HepG2 (cell line): ENCODE data around the gene IL1A. TPM values are rescaled to one million over a fixed set of nuclear protein-coding genes. Genes with fewer than 3 reads are reported as not detected.
A peak's percentile ranks its signal among the peaks of the same experiment; 100 is the strongest.

Experiments used
- FOXK1 ChIP-seq: sonication (generic); formaldehyde crosslinking; IDR thresholded peaks from 2 replicates; pipeline ENCODE4 v1.4.0; 2020; ENCODE audit warnings: low read depth, missing genetic modification reagents, borderline replicate concordance
- KDM5B ChIP-seq: sonication (generic); formaldehyde crosslinking; IDR thresholded peaks from 2 replicates; pipeline ENCODE4 v1.4.0; 2020; ENCODE audit warnings: missing genetic modification reagents, mild to moderate bottlenecking, borderline replicate concordance
- MXI1 ChIP-seq: IDR thresholded peaks from 3 replicates; pipeline ENCODE4 v1.6.1; 2012; ENCODE audit warnings: low read depth, low read length, inconsistent platforms, borderline replicate concordance
- MZF1 ChIP-seq: sonication (generic); formaldehyde crosslinking; IDR thresholded peaks from 2 replicates; pipeline ENCODE4 v1.8.1; 2023; ENCODE audit warnings: mild to moderate bottlenecking, missing genetic modification reagents, borderline replicate concordance
- NCOA1 ChIP-seq: sonication (generic); formaldehyde crosslinking; IDR thresholded peaks from 2 replicates; pipeline ENCODE4 v1.9.0; 2021; ENCODE audit warnings: missing genetic modification reagents
- NKX3-1 ChIP-seq: sonication (generic); formaldehyde crosslinking; IDR thresholded peaks from 2 replicates; pipeline ENCODE4 v1.5.0; 2020; ENCODE audit warnings: missing genetic modification reagents
- RAD51 ChIP-seq: fragments of 450-650 bp; IDR thresholded peaks from 2 replicates; pipeline ENCODE4 v1.6.1; 2016; ENCODE audit warnings: borderline replicate concordance
- RBM39 ChIP-seq: fragments of 200-400 bp; formaldehyde crosslinking; IDR thresholded peaks from one replicate; pipeline ENCODE4 v1.6.1; 2018; ENCODE audit warnings: antibody characterized with exemption, mild to moderate bottlenecking, low read depth, low read length; ENCODE audit not compliant: poor library complexity, severe bottlenecking
- RELA ChIP-seq: sonication (generic); formaldehyde crosslinking; IDR thresholded peaks from 2 replicates; pipeline ENCODE4 v1.4.0; 2020; ENCODE audit warnings: missing genetic modification reagents
- ZBTB8A ChIP-seq: sonication (generic); formaldehyde crosslinking; IDR thresholded peaks from 2 replicates; pipeline ENCODE4 v1.4.0; 2020; ENCODE audit warnings: mild to moderate bottlenecking, low read depth, missing genetic modification reagents, borderline replicate concordance
- ZEB1 ChIP-seq: IDR thresholded peaks from 2 replicates; pipeline ENCODE4 v1.6.1; 2012; ENCODE audit warnings: mild to moderate bottlenecking, low read depth, inconsistent platforms; ENCODE audit not compliant: insufficient replicate concordance
- ZKSCAN5 ChIP-seq: sonication (generic); formaldehyde crosslinking; IDR thresholded peaks from 2 replicates; pipeline ENCODE4 v1.5.1; 2020; ENCODE audit warnings: mild to moderate bottlenecking, missing genetic modification reagents
- ZMYM3 ChIP-seq: sonication (generic); formaldehyde crosslinking; IDR thresholded peaks from 2 replicates; pipeline ENCODE4 v1.5.1; 2020; ENCODE audit warnings: mild to moderate bottlenecking, missing genetic modification reagents
- ZNF367 ChIP-seq: sonication (generic); formaldehyde crosslinking; IDR thresholded peaks from 2 replicates; pipeline ENCODE4 v1.4.0; 2020; ENCODE audit warnings: missing genetic modification reagents, borderline replicate concordance
- ZNF616 ChIP-seq: sonication (generic); formaldehyde crosslinking; IDR thresholded peaks from 2 replicates; pipeline ENCODE4 v1.5.0; 2020; ENCODE audit warnings: low read depth, mild to moderate bottlenecking, missing genetic modification reagents
- ZNF713 ChIP-seq: sonication (generic); formaldehyde crosslinking; IDR thresholded peaks from 2 replicates; pipeline ENCODE4 v1.4.0; 2020; ENCODE audit warnings: mild to moderate bottlenecking, missing genetic modification reagents
- ZNF724P ChIP-seq: sonication (generic); formaldehyde crosslinking; IDR thresholded peaks from 2 replicates; pipeline ENCODE4 v1.8.0; 2022; ENCODE audit warnings: missing genetic modification reagents, borderline replicate concordance
- ZNF780A ChIP-seq: sonication (generic); formaldehyde crosslinking; IDR thresholded peaks from 2 replicates; pipeline ENCODE4 v1.8.0; 2022; ENCODE audit warnings: mild to moderate bottlenecking, missing genetic modification reagents, moderate library complexity
- ZSCAN9 ChIP-seq: IDR thresholded peaks from 2 replicates; pipeline ENCODE4 v1.6.1; 2016; ENCODE audit warnings: borderline replicate concordance
- polyA plus RNA-seq, 8 experiments: library from polyadenylated mRNA; depleted of rRNA in 3 of 8; stranded (reverse) in 7 of 8; unstranded in 1 of 8; fragments of >200 nt; fragmentation: Illumina TruSeq in 4 of 8; extraction: Trizol in 4 of 8; gene quantifications; 2 replicates each; pipeline versions ENCODE4 v1.2.1 to v1.2.3, GENCODE V29; 2011 to 2016; ENCODE audit warnings: low read depth in 4 of 8, missing spikeins in 1 of 8, mixed read lengths in 1 of 8; ENCODE audit not compliant: insufficient read depth in 1 of 8
- total RNA-seq, 5 experiments: library from RNA; depleted of rRNA; stranded (reverse); fragments of >200 nt; fragmentation: Illumina TruSeq; extraction: Trizol; gene quantifications; 2 replicates each; pipeline ENCODE4 v1.2.3, GENCODE V29; 2016; ENCODE audit warnings: low read depth in 1 of 5
- TF ChIP-seq, protein P1 (sequence below): sonication (generic); formaldehyde crosslinking; IDR thresholded peaks from 2 replicates; pipeline ENCODE4 v1.5.0; 2020; ENCODE audit warnings: missing genetic modification reagents, mild to moderate bottlenecking, borderline replicate concordance
- TF ChIP-seq, protein P2 (sequence below): sonication (generic); formaldehyde crosslinking; IDR thresholded peaks from 2 replicates; pipeline ENCODE4 v1.4.0; 2020; ENCODE audit warnings: missing genetic modification reagents
- TF ChIP-seq, protein P3 (sequence below): sonication (generic); formaldehyde crosslinking; IDR thresholded peaks from 2 replicates; pipeline ENCODE4 v1.5.1; 2020; ENCODE audit warnings: mild to moderate bottlenecking, missing genetic modification reagents, borderline replicate concordance

Gene IL1A
- total and polyA plus RNA-seq, 2 of the 13 experiments (the other 11 are each of a cell fraction or from before 2014, with no cell fraction given) = not detected

DNA sequence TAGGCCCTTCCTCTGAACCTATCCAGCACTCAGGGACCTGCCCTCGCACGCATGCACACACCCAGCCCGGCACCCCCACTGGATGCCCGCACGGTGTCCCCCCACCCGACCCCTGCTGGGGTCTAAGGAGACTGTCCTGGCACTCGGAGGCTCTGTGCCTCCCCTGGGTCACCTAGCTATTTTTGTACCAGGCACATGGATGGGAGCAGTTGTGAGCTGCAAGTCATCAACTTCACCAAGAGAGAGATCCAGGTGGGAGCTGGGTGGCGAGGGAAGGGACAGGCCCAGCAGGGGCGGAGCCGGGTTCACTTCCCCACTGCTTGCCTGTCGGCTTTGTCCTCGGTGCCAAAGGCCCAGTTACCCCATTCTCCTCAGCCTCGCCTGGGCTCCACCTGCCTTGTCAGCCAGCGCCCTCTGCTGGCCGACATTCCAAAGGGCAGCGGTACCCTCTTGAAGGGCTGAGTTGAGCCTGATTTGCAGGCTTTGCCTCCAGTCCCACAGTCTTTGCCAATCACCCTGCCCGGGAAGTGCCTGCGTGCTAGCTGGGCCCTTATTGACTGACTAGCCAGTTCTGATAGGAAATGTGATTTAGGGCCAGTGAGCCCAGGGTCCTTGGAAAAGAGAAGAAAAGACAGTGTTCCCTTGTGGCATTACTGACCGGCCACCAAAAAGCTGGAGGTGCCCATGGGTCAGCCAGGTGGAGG is 57.7 kb downstream of the IL1A start (continued):
- TF ChIP-seq, protein P1, sequence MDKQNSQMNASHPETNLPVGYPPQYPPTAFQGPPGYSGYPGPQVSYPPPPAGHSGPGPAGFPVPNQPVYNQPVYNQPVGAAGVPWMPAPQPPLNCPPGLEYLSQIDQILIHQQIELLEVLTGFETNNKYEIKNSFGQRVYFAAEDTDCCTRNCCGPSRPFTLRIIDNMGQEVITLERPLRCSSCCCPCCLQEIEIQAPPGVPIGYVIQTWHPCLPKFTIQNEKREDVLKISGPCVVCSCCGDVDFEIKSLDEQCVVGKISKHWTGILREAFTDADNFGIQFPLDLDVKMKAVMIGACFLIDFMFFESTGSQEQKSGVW (CRISPR knock-in tag) = no peak
- no peak for TF ChIP-seq MZF1 (CRISPR knock-in tag)
- TF ChIP-seq ZEB1 = no peak
- TF ChIP-seq ZNF713 = no peak
- no peak; the same call in 1 of the 2 replicates for TF ChIP-seq ZBTB8A (CRISPR knock-in tag)
- TF ChIP-seq ZNF724P = 0 out of 2 replicates have a peak, but pooled peaks have one; percentile 44
- TF ChIP-seq ZNF616 (CRISPR knock-in tag) = no peak
- no peak for TF ChIP-seq RAD51
- TF ChIP-seq NCOA1 (CRISPR knock-in tag) = no peak
- peak; percentile 63; the same call in 1 of the 2 replicates for TF ChIP-seq FOXK1 (CRISPR knock-in tag)
- TF ChIP-seq, protein P2, sequence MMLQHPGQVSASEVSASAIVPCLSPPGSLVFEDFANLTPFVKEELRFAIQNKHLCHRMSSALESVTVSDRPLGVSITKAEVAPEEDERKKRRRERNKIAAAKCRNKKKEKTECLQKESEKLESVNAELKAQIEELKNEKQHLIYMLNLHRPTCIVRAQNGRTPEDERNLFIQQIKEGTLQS (CRISPR knock-in tag) = 0 out of 2 replicates have a peak, but pooled peaks have one; percentile 17
- TF ChIP-seq, protein P3, sequence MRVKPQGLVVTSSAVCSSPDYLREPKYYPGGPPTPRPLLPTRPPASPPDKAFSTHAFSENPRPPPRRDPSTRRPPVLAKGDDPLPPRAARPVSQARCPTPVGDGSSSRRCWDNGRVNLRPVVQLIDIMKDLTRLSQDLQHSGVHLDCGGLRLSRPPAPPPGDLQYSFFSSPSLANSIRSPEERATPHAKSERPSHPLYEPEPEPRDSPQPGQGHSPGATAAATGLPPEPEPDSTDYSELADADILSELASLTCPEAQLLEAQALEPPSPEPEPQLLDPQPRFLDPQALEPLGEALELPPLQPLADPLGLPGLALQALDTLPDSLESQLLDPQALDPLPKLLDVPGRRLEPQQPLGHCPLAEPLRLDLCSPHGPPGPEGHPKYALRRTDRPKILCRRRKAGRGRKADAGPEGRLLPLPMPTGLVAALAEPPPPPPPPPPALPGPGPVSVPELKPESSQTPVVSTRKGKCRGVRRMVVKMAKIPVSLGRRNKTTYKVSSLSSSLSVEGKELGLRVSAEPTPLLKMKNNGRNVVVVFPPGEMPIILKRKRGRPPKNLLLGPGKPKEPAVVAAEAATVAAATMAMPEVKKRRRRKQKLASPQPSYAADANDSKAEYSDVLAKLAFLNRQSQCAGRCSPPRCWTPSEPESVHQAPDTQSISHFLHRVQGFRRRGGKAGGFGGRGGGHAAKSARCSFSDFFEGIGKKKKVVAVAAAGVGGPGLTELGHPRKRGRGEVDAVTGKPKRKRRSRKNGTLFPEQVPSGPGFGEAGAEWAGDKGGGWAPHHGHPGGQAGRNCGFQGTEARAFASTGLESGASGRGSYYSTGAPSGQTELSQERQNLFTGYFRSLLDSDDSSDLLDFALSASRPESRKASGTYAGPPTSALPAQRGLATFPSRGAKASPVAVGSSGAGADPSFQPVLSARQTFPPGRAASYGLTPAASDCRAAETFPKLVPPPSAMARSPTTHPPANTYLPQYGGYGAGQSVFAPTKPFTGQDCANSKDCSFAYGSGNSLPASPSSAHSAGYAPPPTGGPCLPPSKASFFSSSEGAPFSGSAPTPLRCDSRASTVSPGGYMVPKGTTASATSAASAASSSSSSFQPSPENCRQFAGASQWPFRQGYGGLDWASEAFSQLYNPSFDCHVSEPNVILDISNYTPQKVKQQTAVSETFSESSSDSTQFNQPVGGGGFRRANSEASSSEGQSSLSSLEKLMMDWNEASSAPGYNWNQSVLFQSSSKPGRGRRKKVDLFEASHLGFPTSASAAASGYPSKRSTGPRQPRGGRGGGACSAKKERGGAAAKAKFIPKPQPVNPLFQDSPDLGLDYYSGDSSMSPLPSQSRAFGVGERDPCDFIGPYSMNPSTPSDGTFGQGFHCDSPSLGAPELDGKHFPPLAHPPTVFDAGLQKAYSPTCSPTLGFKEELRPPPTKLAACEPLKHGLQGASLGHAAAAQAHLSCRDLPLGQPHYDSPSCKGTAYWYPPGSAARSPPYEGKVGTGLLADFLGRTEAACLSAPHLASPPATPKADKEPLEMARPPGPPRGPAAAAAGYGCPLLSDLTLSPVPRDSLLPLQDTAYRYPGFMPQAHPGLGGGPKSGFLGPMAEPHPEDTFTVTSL = no peak
- TF ChIP-seq NKX3-1 (CRISPR knock-in tag) = no peak
- TF ChIP-seq RELA (CRISPR knock-in tag) = peak; percentile 72; the same call in 1 of the 2 replicates
- 0 out of 2 replicates have a peak, but pooled peaks have one; percentile 33 for TF ChIP-seq ZMYM3 (CRISPR knock-in tag)
- no peak for TF ChIP-seq ZNF780A
- peak; percentile 26 for TF ChIP-seq RBM39
- TF ChIP-seq KDM5B (CRISPR knock-in tag) = peak; percentile 59; the same call in 1 of the 2 replicates
- peak; percentile 65; the same call in 2 of the 3 replicates for TF ChIP-seq MXI1
- TF ChIP-seq ZKSCAN5 (CRISPR knock-in tag) = no peak
- no peak; the same call in 1 of the 2 replicates for TF ChIP-seq ZSCAN9 (CRISPR knock-in tag)
- TF ChIP-seq ZNF367 = no peak
